Measurements from ENCODE around the gene GCN1. TPM values are rescaled to one million over a fixed set of nuclear protein-coding genes. Genes with fewer than 3 reads are reported as not detected.
A peak's percentile ranks its signal among the peaks of the same experiment; 100 is the strongest.
"Not testable (repeated sequence)": the region's sequence is repeated elsewhere in the genome, so short reads cannot be mapped to it uniquely, and the experiment has no call there.

GCN1 gene
- total RNA-seq, 2 donors from 2014 or later: 53.4 to 144 TPM

- DNase-seq: no peak
- H3K9me3 ChIP-seq: no peaks in the 10 kb centered on the region
Observed at GRCh38 chr12:120212301-120212700, 17.8 kb upstream of the GCN1 start.

GRCh38 chr12:120211904-120212283, 17.4 kb upstream of the GCN1 start:
- H3K4me1 ChIP-seq: no peaks in the 10 kb centered on the region
- no peak overlapping the region for H3K4me3 ChIP-seq
- DNase-seq: no peak
- no peaks in the 10 kb centered on the region for H3K27me3 ChIP-seq
- peak overlapping the region in 1 of 2 donors; percentile 62 for H3K9ac ChIP-seq (ENCODE audit: low read depth in 2 of 2, low read length in 2 of 2)
- TF ChIP-seq, protein P1, sequence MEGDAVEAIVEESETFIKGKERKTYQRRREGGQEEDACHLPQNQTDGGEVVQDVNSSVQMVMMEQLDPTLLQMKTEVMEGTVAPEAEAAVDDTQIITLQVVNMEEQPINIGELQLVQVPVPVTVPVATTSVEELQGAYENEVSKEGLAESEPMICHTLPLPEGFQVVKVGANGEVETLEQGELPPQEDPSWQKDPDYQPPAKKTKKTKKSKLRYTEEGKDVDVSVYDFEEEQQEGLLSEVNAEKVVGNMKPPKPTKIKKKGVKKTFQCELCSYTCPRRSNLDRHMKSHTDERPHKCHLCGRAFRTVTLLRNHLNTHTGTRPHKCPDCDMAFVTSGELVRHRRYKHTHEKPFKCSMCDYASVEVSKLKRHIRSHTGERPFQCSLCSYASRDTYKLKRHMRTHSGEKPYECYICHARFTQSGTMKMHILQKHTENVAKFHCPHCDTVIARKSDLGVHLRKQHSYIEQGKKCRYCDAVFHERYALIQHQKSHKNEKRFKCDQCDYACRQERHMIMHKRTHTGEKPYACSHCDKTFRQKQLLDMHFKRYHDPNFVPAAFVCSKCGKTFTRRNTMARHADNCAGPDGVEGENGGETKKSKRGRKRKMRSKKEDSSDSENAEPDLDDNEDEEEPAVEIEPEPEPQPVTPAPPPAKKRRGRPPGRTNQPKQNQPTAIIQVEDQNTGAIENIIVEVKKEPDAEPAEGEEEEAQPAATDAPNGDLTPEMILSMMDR (IDR thresholded peaks at IDR 0.05): no peak
- peaks cover 24% of the 10 kb centered on the region for H3K36me3 ChIP-seq
- intact Hi-C loops (cut with DNase I): no loop called here
- H3K9me3 ChIP-seq: no peaks in the 10 kb centered on the region
- H3K27ac ChIP-seq: no peak overlapping the region

More at GRCh38 chr12:120212301-120212700, 17.8 kb upstream of the GCN1 start:
- peak overlapping the region in 1 of 2 donors; percentile 4 for H3K9ac ChIP-seq (ENCODE audit: low read depth in 2 of 2, low read length in 2 of 2)
- H3K4me1 ChIP-seq: no peaks in the 10 kb centered on the region
- H3K36me3 ChIP-seq: peaks cover 24% of the 10 kb centered on the region
- H3K4me3 ChIP-seq: no peak overlapping the region
- intact Hi-C loops (cut with DNase I): no loop called here
- no peaks in the 10 kb centered on the region for H3K27me3 ChIP-seq
- no peak overlapping the region for H3K27ac ChIP-seq
- TF ChIP-seq, protein P1 (IDR thresholded peaks at IDR 0.05): no peak

DNA sequence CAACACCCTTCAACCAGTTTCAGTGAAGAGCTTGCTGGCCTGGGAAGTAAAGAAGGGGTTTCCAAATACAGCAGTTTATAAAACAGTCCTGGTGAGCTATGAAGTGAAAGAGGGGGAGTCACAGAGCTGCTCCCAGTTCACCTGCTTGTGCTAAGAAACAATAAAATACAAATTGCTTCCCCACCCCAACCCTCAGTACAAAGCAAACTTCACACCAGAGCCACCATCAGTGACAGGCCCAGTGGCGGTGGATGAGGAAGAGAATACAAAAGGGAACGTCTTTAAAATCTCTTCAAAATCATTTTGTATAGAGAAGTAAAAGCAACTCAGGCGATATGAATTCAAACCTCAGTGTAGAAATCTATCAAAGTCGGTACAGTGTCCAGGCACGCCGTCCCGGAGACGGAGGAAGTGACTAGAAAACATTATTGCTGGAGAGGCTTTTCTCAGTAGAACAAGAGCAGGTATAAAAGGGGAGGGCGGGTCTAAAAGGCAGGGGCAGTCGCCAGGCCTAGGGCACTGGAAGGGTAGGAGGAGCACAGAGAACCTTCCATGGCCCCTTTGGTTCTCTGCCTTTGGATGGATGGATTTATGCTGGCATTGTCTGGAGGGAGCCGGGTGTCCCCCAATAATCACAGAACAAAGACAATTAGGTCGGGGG, 16.9 kb upstream of the GCN1 start:
- Histone ChIP-seq H3K36me3 (peaks cover 24% of the 10 kb centered on the region), H3K27ac (peak overlapping the region; percentile 40), H3K9me3 (no peaks in the 10 kb centered on the region), H3K4me1 (no peaks in the 10 kb centered on the region), H3K9ac (ENCODE audit: low read depth in 2 of 2, low read length in 2 of 2) (peak overlapping the region in 1 of 2 donors; percentile 62), H3K4me3 (no peak overlapping the region), H3K27me3 (no peaks in the 10 kb centered on the region)
- intact Hi-C loops (cut with DNase I): no loop called here
- TF ChIP-seq, protein P1 (IDR thresholded peaks at IDR 0.05): no peak
- no peak for DNase-seq

- intact Hi-C loops (cut with DNase I): no loop called here
- H3K4me3 ChIP-seq: no peak overlapping the region
- H3K9me3 ChIP-seq: no peaks in the 10 kb centered on the region
- H3K27ac ChIP-seq: no peak overlapping the region
- peaks cover 20% of the 10 kb centered on the region for H3K36me3 ChIP-seq
- TF ChIP-seq, protein P1 (IDR thresholded peaks at IDR 0.05): no peak
- no peak for DNase-seq
- no peaks in the 10 kb centered on the region for H3K4me1 ChIP-seq
- H3K9ac ChIP-seq (ENCODE audit: low read depth in 2 of 2, low read length in 2 of 2): no peak overlapping the region
- no peaks in the 10 kb centered on the region for H3K27me3 ChIP-seq
Observed at GRCh38 chr12:120209851-120210250, 15.3 kb upstream of the GCN1 start.

DNA sequence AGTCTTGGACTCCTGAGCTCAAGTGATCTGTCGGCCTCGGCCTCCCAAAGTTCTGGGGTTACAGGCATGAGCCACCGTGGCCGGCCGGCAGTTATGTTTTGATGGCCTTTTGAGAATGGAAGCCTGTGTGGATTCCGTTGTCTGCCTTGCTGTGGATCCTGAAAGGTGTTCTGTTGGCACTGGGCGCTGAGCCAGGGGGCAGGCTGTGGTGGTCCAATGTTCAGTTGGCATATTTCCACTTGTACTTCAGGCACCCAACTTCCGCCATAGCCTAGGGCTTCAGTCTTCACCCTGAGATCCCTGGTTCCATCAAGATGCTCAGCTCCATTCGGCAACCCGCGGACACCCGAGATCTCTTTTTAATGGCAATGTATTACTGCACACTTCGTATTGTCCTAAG, 12.7 kb upstream of the GCN1 start:
- no peak overlapping the region for H3K27ac ChIP-seq
- TF ChIP-seq, protein P1 (IDR thresholded peaks at IDR 0.05): no peak
- H3K36me3 ChIP-seq: peaks cover 9% of the 10 kb centered on the region

DNA sequence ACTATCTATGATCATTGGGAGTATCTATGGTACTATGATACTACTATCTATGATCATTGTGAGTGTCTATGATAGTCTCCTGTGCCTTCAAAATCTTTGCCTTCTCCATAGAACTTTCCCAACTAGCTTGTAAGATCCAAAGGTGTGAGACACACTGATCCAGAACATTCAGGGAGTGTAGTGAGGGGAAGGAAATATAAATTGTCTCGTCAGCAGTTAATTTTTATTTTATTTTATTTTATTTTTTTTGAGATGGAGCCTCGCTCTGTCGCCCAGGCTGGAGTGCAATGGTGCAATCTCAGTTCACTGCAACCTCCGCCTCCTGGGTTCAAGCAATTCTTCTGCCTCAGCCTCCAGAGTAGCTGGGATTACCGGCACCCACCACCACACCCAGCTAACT, 12.3 kb upstream of the GCN1 start:
- H3K27me3 ChIP-seq; DNase-seq; H3K36me3 ChIP-seq; H3K27ac ChIP-seq; H3K9me3 ChIP-seq; H3K4me3 ChIP-seq; intact Hi-C loops (cut with DNase I); H3K9ac ChIP-seq (ENCODE audit: low read depth in 2 of 2, low read length in 2 of 2); H3K4me1 ChIP-seq: not testable (repeated sequence)

More for the DNA sequence above, 12.7 kb upstream of the GCN1 start:
- Histone ChIP-seq H3K9ac (ENCODE audit: low read depth in 2 of 2, low read length in 2 of 2) (no peak overlapping the region), H3K9me3 (no peaks in the 10 kb centered on the region), H3K4me1 (no peaks in the 10 kb centered on the region), H3K4me3 (no peak overlapping the region), H3K27me3 (no peaks in the 10 kb centered on the region)
- intact Hi-C loops (cut with DNase I): no loop called here
- no peak for DNase-seq

Measured in colonic mucosa (tissue), 4 donors.